Lung (tissue), 12 donors: ENCODE results near the gene ABCB4. TPM values are rescaled to one million over a fixed set of nuclear protein-coding genes. Genes with fewer than 3 reads are reported as not detected.

Source experiments
- ATAC-seq: fragments of 200-7000 bp; cut with Tn5 transposase; one replicate; pipeline ENCODE4 v1.9.1; 2020; ENCODE audit warnings: moderate number of reproducible peaks; ENCODE audit not compliant: insufficient read depth, low FRiP score
- DNase-seq, 3 donors: peaks; one replicate each; pipeline ENCODE4 v3.0.0-alpha.2; 2013 to 2017
- H3K27ac ChIP-seq, 2 donors: one replicate each; pipeline ENCODE4 v1.5.1; 2013; ENCODE audit warnings: mild to moderate bottlenecking in 2 of 2, moderate library complexity in 2 of 2, control low read depth in 1 of 2, inconsistent platforms in 1 of 2, low read depth in 1 of 2, low read length in 1 of 2
- H3K27me3 ChIP-seq, 3 donors: one replicate each; pipeline ENCODE4 v1.5.1; 2013; ENCODE audit warnings: low read length in 2 of 3; ENCODE audit not compliant: control insufficient read depth in 3 of 3, insufficient read depth in 3 of 3
- H3K36me3 ChIP-seq, 4 donors: one replicate each; pipeline ENCODE4 v1.5.1; 2013; ENCODE audit warnings: low read length in 4 of 4, mild to moderate bottlenecking in 1 of 4, moderate library complexity in 1 of 4; ENCODE audit not compliant: control insufficient read depth in 4 of 4, insufficient read depth in 4 of 4
- H3K4me1 ChIP-seq, 5 donors: one replicate each; pipeline ENCODE4 v1.5.1; 2013; ENCODE audit warnings: low read length in 5 of 5, mild to moderate bottlenecking in 2 of 5, moderate library complexity in 1 of 5; ENCODE audit not compliant: control insufficient read depth in 5 of 5, insufficient read depth in 5 of 5
- H3K4me3 ChIP-seq: one replicate; pipeline ENCODE4 v1.5.1; 2013; ENCODE audit warnings: mild to moderate bottlenecking, control low read depth, moderate library complexity
- H3K9ac ChIP-seq, 2 donors: one replicate each; pipeline ENCODE4 v1.5.1; 2013; ENCODE audit warnings: low read length in 2 of 2, control low read depth in 1 of 2; ENCODE audit not compliant: insufficient read depth in 1 of 2
- H3K9me3 ChIP-seq, 4 donors: one replicate each; pipeline ENCODE4 v1.5.1; 2013; ENCODE audit warnings: low read length in 3 of 4, mild to moderate bottlenecking in 1 of 4, moderate library complexity in 1 of 4; ENCODE audit not compliant: control insufficient read depth in 4 of 4, insufficient read depth in 3 of 4
- WGBS, 2 donors: extraction: QIAGEN DNeasy Blood & Tissue Kit; methylation state at CpG; one replicate each; pipeline ENCODE4 v1.1.7; 2013; 5-methylcytosine and 5-hydroxymethylcytosine counted together
- polyA plus RNA-seq, 2 donors: library from polyadenylated mRNA; stranded (reverse); fragments of 200-250 nt; gene quantifications; one replicate each; pipeline ENCODE4 v1.2.1, GENCODE V29; 2013
- total RNA-seq, 2 donors: library from RNA; depleted of rRNA in 1 of 2; stranded (reverse); fragments of >200 nt in 1 of 2; gene quantifications; one replicate each; pipeline ENCODE4 v1.2.1, GENCODE V29; 2014 to 2021
- TF ChIP-seq, protein P1 (sequence below): IDR thresholded peaks from 2 replicates; pipeline ENCODE4 v1.5.1; 2012; ENCODE audit warnings: mild to moderate bottlenecking; ENCODE audit errors: control extremely low read depth, extremely low read depth
- donor health status: control.
- donor health status: control.
- donor health status: Bipolar disorder and iron deficiency.
- donor health status: healthy.
- donor health status: DM: yes; HTN: yes; CAD: no.

Gene ABCB4
- total and polyA plus RNA-seq, 4 donors, result 0.08 to 0.68 (median 0.33) TPM

DNA sequence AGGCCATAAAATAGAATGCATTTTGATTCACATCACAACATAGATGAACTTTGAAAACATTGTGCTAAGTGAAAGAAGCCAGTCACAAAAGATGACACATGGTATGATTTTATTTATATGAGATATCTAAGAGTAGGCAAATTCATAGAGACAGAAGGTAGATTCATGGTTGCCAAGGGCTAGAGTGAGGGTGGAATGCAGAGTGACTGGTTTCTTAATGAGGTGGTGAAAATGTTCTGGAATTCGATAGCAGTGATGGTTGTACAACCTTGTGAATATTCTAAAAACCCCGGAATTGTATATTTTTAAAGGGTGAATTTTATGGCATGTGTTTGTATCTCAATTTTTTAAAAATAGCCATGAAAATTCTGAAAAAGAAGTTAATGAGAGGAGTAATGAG is 42.9 kb downstream of the ABCB4 start:
- Histone ChIP-seq H3K4me3 (no peak overlapping the region), H3K9ac (no peak overlapping the region), H3K4me1 (no peaks in the 10 kb centered on the region), H3K36me3 (no peaks in the 10 kb centered on the region), H3K9me3 (no peaks in the 10 kb centered on the region), H3K27me3 (peaks cover 0 to under 1% (median 0%) of the 10 kb centered on the region in 3 donors), H3K27ac (no peak overlapping the region)
- DNase-seq (no peak), ATAC-seq (no peak)
- WGBS, 2 donors, result 86 to 95% methylated on average over 2 of the region's 2 CpGs
- TF ChIP-seq, protein P1, sequence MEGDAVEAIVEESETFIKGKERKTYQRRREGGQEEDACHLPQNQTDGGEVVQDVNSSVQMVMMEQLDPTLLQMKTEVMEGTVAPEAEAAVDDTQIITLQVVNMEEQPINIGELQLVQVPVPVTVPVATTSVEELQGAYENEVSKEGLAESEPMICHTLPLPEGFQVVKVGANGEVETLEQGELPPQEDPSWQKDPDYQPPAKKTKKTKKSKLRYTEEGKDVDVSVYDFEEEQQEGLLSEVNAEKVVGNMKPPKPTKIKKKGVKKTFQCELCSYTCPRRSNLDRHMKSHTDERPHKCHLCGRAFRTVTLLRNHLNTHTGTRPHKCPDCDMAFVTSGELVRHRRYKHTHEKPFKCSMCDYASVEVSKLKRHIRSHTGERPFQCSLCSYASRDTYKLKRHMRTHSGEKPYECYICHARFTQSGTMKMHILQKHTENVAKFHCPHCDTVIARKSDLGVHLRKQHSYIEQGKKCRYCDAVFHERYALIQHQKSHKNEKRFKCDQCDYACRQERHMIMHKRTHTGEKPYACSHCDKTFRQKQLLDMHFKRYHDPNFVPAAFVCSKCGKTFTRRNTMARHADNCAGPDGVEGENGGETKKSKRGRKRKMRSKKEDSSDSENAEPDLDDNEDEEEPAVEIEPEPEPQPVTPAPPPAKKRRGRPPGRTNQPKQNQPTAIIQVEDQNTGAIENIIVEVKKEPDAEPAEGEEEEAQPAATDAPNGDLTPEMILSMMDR, result no peak

DNA sequence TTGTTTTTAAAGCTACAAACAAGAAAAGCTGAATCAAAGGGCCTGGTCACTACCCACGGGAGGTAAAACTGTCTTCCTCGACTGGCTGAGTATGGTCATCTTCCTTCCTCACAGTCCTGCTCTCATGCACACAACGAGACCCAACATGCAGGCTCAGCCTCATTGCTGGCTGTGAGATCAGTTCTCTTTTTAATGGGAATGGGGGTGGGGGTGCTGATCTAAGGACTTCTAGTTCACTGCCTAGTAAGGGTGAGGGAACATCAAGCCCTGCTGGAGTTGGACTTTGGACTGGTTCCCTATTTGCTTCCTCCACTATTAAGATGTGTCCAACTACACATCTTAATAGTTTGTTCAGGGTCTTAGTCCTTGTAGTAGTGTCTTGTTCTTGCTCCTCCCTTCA is 48.2 kb downstream of the ABCB4 start:
- TF ChIP-seq, protein P1, result no peak
- WGBS, 2 donors, result 85 to 91% methylated on average over 3 of the region's 3 CpGs
- H3K9me3 ChIP-seq, result no peaks in the 10 kb centered on the region
- peaks cover 0 to 3% (median 0%) of the 10 kb centered on the region in 3 donors for H3K27me3 ChIP-seq
- H3K4me3 ChIP-seq, result no peak overlapping the region
- H3K27ac ChIP-seq, result no peak overlapping the region
- H3K36me3 ChIP-seq, result peaks cover 0 to 12% (median 0%) of the 10 kb centered on the region in 4 donors
- DNase-seq, result no peak
- no peaks in the 10 kb centered on the region for H3K4me1 ChIP-seq
- no peak for ATAC-seq
- H3K9ac ChIP-seq, result no peak overlapping the region

DNA sequence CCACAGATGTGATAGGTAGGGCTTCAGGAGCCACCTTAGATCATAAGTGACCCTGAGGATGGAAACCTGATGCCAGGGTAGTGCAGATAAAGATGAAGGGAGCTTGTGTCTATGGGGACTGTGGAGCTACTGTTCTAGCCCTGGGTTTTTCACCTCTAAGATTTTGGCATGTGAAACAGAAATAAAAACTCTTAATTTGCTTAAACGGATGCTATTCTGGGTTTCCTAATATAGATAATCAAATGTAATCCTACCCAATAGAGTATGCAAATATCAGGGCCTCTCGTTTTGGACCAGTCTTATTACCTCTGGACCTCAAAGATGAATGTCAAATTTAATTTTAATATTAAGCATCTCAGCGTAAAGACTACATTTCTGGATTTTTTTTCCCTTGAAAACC is 49.3 kb downstream of the ABCB4 start:
- 86% methylated on average over 3 of the region's 3 CpGs for WGBS, 2 donors
- no peak overlapping the region for H3K4me3 ChIP-seq
- no peak overlapping the region for H3K27ac ChIP-seq
- ATAC-seq, result no peak
- TF ChIP-seq, protein P1, result no peak
- peaks cover 0 to 3% (median 0%) of the 10 kb centered on the region in 3 donors for H3K27me3 ChIP-seq
- H3K4me1 ChIP-seq, result no peaks in the 10 kb centered on the region
- no peaks in the 10 kb centered on the region for H3K9me3 ChIP-seq
- H3K9ac ChIP-seq, result no peak overlapping the region
- peaks cover 0 to 12% (median 0%) of the 10 kb centered on the region in 4 donors for H3K36me3 ChIP-seq
- no peak for DNase-seq

DNA sequence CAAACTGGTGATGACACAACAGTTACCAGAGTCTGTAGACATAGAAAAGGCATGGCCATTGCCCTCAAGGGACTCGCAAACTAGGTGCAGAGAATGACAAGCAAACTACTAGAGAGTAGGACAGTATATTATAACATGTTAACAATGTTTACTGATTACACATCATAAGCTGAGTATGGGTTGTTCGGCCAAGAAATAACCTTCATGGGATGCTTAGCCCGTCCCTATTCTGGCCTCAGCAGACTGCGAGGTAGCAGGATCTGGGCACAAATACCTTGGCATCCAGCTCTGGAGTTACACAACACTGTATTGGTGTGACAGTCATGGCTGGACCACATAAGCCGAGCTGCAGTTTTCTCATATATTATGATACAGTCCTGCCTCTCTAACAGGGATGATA is 51.4 kb downstream of the ABCB4 start:
- DNase-seq, result no peak
- Histone ChIP-seq H3K4me3 (no peak overlapping the region), H3K27ac (no peak overlapping the region), H3K9me3 (no peaks in the 10 kb centered on the region), H3K36me3 (peaks cover 0 to 12% (median 0%) of the 10 kb centered on the region in 4 donors), H3K4me1 (no peaks in the 10 kb centered on the region), H3K9ac (no peak overlapping the region), H3K27me3 (peaks cover 0 to 3% (median 0%) of the 10 kb centered on the region in 3 donors)
- 88 to 92% methylated on average over 5 of the region's 5 CpGs for WGBS, 2 donors
- TF ChIP-seq, protein P1, result no peak
- no peak for ATAC-seq
